Lower leg skin (tissue), 3 donors: ENCODE data around the gene HENMT1.

Experiments
- POLR2A ChIP-seq, 2 donors: fragments of 450-650 bp; IDR thresholded peaks; one replicate each; pipeline ENCODE4 v1.6.1; 2016 to 2017; ENCODE audit warnings: antibody characterized with exemption in 2 of 2, mild to moderate bottlenecking in 1 of 2, moderate library complexity in 1 of 2
- TF ChIP-seq, protein P1 (sequence below), 3 donors: fragments of 450-650 bp; IDR thresholded peaks; one replicate each; pipeline ENCODE4 v1.5.1; 2016; ENCODE audit warnings: antibody characterized with exemption in 3 of 3, mild to moderate bottlenecking in 3 of 3, moderate library complexity in 2 of 3

DNA sequence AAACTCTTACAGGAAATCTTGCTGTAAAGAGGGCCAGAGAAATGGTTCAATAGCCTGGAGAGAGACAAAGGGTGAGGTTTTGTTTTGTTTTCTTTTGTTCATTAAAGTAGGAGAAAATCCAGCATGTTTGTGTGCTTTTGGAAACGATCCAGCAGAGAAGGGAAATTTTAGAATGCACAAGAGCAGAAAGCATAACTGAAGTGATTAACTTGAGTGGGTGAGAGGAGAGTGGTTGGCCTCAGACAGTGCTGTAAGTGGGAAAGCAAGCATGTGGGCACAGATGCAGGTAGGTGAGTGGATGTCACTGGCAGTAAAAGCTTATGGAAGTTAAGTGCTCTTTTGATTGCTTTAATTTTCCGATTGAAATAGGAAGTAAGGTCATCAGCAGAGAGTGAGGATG, 50.8 kb downstream of the HENMT1 start:
- no peak for TF ChIP-seq POLR2A (IDR thresholded peaks at IDR 0.05)
- TF ChIP-seq, protein P1, sequence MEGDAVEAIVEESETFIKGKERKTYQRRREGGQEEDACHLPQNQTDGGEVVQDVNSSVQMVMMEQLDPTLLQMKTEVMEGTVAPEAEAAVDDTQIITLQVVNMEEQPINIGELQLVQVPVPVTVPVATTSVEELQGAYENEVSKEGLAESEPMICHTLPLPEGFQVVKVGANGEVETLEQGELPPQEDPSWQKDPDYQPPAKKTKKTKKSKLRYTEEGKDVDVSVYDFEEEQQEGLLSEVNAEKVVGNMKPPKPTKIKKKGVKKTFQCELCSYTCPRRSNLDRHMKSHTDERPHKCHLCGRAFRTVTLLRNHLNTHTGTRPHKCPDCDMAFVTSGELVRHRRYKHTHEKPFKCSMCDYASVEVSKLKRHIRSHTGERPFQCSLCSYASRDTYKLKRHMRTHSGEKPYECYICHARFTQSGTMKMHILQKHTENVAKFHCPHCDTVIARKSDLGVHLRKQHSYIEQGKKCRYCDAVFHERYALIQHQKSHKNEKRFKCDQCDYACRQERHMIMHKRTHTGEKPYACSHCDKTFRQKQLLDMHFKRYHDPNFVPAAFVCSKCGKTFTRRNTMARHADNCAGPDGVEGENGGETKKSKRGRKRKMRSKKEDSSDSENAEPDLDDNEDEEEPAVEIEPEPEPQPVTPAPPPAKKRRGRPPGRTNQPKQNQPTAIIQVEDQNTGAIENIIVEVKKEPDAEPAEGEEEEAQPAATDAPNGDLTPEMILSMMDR (IDR thresholded peaks at IDR 0.05), result no peak
